ENCODE measurements around the gene FEM1A.
"Not testable (repeated sequence)": the region's sequence is repeated elsewhere in the genome, so short reads cannot be mapped to it uniquely, and the experiment has no call there.

Gene FEM1A

DNA sequence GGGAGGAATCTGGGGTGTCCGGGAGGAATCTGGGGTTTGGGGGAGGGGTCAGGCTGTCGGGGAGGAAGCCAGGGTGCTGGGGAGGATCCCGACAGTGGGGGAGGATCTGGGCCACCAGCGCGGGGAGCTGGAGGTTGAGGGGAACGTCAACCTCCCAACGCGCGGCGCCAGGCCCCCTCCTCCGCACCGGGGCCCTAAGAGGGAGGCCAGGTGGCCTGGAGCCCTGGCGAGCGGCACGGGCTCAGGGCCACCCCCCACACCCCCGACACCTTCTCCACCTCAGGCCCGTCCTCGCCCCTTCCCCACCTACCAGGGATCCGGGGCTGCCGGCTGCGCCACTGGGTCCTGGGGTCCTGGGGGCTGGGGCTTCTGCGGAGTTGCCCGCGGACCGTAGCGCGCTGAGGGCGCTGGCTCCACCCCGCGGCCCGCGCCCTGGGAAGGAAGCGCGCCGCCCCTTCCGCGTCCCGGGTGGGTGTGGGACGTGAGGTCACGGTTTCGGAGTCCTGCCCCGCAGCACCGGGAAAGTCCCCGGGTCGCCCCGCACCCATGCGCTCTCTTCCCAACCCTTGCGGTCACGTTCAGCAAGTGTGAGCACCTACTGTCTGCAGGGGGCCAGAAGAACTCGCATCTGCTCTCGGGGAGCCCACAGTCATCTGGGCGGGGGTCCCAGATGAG is 39.9 kb downstream of the FEM1A start, which contains the start of gene TICAM1:
TICAM1 (minus strand) TSS at position 409 of the 675 bp plus-strand sequence. CDS start 13,335 bp downstream, outside the sequence.
- DNase-seq: peak; percentile 47
- in situ Hi-C loops (cut with HindIII; ENCODE audit: low pct_ligation_motif_present, low pct_unique_long_range_greater_than_20kb, low sequenced_read_pairs): no loop called here

DNA sequence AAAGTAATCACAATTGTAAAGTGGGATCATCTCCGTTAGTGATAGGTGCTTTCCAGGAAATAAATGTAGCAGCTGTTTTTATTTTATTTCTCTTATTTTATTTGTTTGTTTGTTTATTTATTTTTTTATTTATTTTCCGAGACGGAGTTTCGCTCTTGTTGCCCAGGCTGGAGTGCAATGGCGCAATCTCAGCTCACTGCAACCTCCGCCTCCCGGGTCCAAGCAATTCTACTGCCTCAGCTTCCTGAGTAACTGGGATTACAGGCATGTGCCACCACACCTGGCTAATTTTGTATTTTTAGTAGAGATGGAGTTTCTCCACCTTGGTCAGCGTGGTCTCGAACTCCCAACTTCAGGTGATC is 40.4 kb downstream of the FEM1A start:
- DNase-seq; in situ Hi-C loops (cut with HindIII; ENCODE audit: low pct_ligation_motif_present, low pct_unique_long_range_greater_than_20kb, low sequenced_read_pairs): not testable (repeated sequence)

DNA sequence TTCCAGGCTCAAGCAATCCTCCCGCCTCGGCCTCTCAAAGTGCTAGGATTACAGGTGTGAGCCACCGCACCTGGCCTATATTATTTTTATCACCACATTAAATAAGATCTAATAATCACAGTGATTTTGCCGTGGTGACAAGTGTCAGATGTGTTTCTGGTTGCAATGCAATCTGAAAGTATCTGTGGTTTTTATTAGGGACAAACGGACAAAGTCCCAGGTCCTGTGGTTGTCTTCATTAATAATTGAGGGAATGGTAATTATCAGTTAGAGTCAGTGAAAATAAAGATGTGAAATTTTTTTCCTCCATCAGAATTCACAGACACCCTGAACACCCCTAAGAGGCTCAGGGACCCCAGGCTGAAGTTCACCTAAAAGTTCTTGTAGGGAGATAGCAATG is 41.2 kb downstream of the FEM1A start:
- in situ Hi-C loops (cut with HindIII; ENCODE audit: low pct_ligation_motif_present, low pct_unique_long_range_greater_than_20kb, low sequenced_read_pairs): no loop called here
- no peak for DNase-seq

DNA sequence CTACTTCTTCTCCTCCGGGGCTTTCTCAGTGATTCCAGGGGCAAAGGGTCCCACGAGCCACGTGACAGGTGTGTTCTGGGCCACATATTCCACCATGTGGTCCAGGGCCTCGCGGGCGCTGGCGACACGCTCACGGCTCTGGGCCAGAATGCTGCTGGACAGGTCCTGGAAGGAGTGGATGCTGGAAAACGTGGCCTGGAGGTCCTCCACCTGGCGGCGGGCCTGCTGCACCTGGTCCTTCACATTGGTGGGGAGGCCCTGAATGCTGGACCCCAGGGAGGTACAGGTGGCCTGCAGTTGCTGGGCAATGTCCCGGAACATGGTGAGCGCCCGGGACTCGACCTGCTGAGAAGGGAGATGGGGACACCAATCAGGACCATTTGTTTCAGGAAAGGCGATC is 47.7 kb downstream of the FEM1A start:
- DNase-seq: no peak
- in situ Hi-C loops (cut with HindIII; ENCODE audit: low pct_ligation_motif_present, low pct_unique_long_range_greater_than_20kb, low sequenced_read_pairs): no loop called here

DNA sequence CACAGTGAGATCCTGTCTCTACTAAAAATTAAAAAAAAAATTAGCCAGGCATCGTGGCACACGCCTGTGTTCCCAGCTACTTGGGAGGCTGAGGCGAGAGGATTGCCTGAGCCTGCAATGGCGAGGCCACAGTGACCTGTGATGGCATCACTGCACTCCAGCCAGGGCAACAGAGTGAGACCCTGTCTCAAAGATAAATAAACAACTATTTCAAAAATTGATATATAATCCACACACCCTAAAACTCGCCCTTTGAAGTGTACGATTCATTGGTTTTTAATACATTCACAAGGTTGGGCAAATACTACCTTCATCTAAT is 52.1 kb downstream of the FEM1A start:
- no peak for DNase-seq
- in situ Hi-C loops (cut with HindIII; ENCODE audit: low pct_ligation_motif_present, low pct_unique_long_range_greater_than_20kb, low sequenced_read_pairs): no loop called here

DNA sequence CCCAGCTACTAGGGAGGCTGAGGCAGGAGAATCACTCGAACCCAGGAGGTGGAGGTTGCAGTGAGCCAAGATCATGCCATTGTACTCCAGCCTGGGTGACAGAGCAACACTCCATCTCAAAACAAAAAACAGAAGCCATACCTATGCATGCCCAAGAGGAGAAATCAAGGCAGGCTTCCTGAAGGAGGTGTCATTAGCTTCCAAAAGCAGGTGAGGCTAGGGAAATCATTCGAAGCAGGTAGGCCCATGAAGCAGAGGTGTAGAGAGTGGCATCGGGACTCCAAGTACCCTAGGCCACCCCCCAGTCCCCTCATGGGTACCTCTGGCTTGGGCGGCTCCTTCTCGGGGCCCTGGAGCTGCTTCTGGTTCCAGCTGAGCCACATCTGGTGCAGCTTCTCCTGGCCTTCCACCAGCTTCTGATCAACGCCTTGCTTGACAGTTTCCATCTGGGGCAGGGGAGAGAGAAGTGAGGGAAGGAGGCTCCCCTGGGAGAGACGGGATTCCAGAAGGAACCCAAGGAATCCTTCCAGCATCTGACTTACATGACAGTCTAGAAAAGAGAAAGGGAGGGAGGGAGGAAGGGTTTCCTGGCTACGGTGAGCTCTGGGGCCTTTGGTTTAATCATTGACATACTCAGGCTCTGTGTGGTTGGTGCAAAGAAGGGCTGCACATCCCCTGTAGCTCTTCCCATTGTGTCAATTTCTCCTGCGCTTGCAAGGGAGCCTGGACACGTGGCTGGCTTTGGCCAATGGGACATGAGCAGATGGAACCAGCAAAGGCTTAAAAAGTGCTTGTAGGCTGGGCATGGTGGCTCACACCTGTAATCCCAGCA is 53.0 kb downstream of the FEM1A start:
- in situ Hi-C loops (cut with HindIII; ENCODE audit: low pct_ligation_motif_present, low pct_unique_long_range_greater_than_20kb, low sequenced_read_pairs): no loop called here
- peak; percentile 79 for DNase-seq

DNA sequence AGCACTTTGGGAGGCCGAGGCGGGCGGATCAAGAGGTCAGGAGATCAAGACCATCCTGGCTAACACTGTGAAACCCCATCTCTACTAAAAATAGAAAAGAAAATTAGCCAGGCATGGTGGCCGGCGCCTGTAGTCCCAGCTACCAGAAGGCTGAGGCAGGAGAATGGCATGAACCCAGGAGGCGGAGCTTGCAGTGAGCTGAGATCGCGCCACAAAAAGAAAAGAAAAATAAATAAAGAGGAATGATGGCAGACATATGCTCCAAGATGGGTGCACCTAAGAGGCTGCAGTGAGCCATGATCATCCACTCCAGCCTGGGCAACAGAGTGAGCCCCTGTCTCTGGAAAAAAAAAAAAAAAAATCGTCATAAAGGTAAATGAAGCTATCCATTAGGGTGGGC is 54.4 kb downstream of the FEM1A start:
- DNase-seq; in situ Hi-C loops (cut with HindIII; ENCODE audit: low pct_ligation_motif_present, low pct_unique_long_range_greater_than_20kb, low sequenced_read_pairs): not testable (repeated sequence)

DNA sequence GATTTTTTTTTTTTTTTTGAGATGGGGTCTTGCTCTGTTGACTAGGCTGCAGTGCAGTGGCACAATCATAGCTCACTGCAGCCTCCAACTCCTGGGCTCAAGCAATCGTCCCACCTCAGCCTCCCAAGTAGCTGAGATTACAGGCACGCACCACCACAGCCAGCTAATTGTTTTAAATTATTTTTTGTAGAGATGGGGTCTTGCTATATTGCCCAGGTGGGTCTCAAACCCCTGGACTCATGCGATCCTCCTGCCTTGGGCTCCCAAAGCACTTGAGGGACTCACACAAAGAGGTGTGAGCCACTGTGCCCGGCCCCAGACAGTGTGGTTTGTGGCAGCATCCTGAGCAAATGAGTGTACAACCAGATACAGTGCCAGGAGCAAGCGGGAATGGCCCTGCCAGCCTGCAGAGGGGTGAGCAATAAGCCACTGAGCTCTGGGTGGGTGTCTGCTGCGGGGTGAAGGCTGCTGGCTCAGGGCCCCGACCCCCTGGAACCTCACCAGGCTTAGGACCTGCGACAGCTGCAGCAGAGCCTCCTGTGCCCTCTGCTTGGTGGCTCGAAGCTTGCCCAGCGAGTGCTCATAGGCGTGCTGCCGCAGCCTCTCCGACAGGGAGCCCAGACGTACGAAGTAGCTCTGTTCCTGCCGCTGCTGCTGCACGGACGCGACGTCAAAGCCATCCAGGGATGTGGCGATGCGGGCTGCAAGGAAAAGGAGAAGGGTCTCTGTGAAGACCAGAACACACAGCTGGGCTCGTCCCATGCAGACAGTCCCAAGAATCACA is 55.8 kb downstream of the FEM1A start:
- DNase-seq: no peak
- in situ Hi-C loops (cut with HindIII; ENCODE audit: low pct_ligation_motif_present, low pct_unique_long_range_greater_than_20kb, low sequenced_read_pairs): no loop called here

DNA sequence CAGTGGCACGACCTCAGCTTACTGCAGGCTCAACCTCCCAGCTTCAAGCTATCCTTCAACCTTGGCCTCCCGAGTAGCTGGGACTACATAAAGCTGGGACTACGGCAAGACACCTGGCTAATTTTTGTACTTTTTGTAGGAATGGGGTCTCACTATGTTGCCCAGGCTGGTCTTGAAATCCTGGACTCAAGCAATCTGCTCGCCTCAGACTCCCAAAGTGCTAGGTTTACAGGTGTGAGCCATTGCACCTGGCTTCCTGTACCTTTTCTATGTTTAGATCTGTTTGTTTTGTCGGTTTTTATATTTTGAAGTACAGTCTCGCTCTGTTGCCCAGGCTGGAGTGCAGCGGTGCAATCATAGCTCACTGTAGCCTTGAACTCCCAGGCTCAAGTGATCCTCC is 57.5 kb downstream of the FEM1A start:
- in situ Hi-C loops (cut with HindIII; ENCODE audit: low pct_ligation_motif_present, low pct_unique_long_range_greater_than_20kb, low sequenced_read_pairs): no loop called here
- no peak for DNase-seq
